ENCODE results near the gene PPP1R27. TPM values are rescaled to one million over a fixed set of nuclear protein-coding genes. Genes with fewer than 3 reads are reported as not detected.
A peak's percentile ranks its signal among the peaks of the same experiment; 100 is the strongest.

PPP1R27 gene
- total RNA-seq: not detected

GRCh38 chr17:81834831-81835267 lies at the start of gene PPP1R27:
Gene PPP1R27 (minus strand): TSS chr17:81835050. CDS start chr17:81834953, 97 bp downstream.
- 85 to 94% methylated on average over 10 to 12 of the region's 26 CpGs for WGBS, 2 donors
- TF ChIP-seq POLR2A (IDR thresholded peaks at IDR 0.05) (no peak), CTCF (IDR thresholded peaks at IDR 0.05) (no peak)
- no peaks in the 10 kb centered on the region for H3K9me3 ChIP-seq
- intact Hi-C loops (cut with DNase I): no loop called here
- peaks cover 16 to 22% of the 10 kb centered on the region in 2 donors for H3K4me1 ChIP-seq
- H3K27ac ChIP-seq: peak within 1 kb of the TSS; percentile 84 to 91 (median 91)
- no peaks in the 10 kb centered on the region for H3K36me3 ChIP-seq
- H3K4me3 ChIP-seq (replicated peaks in 1 of 3): peak within 1 kb of the TSS in 2 of 3 donors; percentile 46 to 84
- H3K27me3 ChIP-seq: no peaks in the 10 kb centered on the region
- no peak for DNase-seq

GRCh38 chr17:81884520-81884919 lies 49.7 kb upstream of the PPP1R27 start:
- Histone ChIP-seq H3K27ac (no peak overlapping the region), H3K36me3 (peaks cover 23 to 28% of the 10 kb centered on the region in 2 donors), H3K4me1 (peaks cover 0 to 16% of the 10 kb centered on the region in 2 donors), H3K9me3 (no peaks in the 10 kb centered on the region), H3K27me3 (no peaks in the 10 kb centered on the region), H3K4me3 (replicated peaks in 1 of 3) (no peak overlapping the region)
- 71 to 79% methylated on average over 8 to 11 of the region's 11 CpGs for WGBS, 2 donors
- no peak for TF ChIP-seq CTCF (IDR thresholded peaks at IDR 0.05)
- no peak for TF ChIP-seq POLR2A (IDR thresholded peaks at IDR 0.05)
- no peak for DNase-seq
- intact Hi-C loops (cut with DNase I): no loop called here

- Histone ChIP-seq H3K4me1 (no peaks in the 10 kb centered on the region), H3K4me3 (replicated peaks in 1 of 3) (no peak overlapping the region), H3K9me3 (no peaks in the 10 kb centered on the region), H3K36me3 (no peaks in the 10 kb centered on the region), H3K27ac (no peak overlapping the region), H3K27me3 (no peaks in the 10 kb centered on the region)
- no peak for TF ChIP-seq POLR2A (IDR thresholded peaks at IDR 0.05)
- no peak for TF ChIP-seq CTCF (IDR thresholded peaks at IDR 0.05)
- DNase-seq: no peak
- intact Hi-C loops (cut with DNase I): no loop called here
- 85 to 92% methylated on average over 5 of the region's 5 CpGs for WGBS, 2 donors
These were observed 44.3 kb upstream of the PPP1R27 start for GRCh38 chr17:81879121-81879520.

- Histone ChIP-seq H3K27me3 (no peaks in the 10 kb centered on the region), H3K9me3 (no peaks in the 10 kb centered on the region), H3K36me3 (no peaks in the 10 kb centered on the region), H3K4me1 (no peaks in the 10 kb centered on the region), H3K27ac (no peak overlapping the region), H3K4me3 (replicated peaks in 1 of 3) (no peak overlapping the region)
- TF ChIP-seq POLR2A (IDR thresholded peaks at IDR 0.05) (no peak), CTCF (IDR thresholded peaks at IDR 0.05) (no peak)
- no peak for DNase-seq
- WGBS, 2 donors: 96 to 97% methylated on average over 3 of the region's 3 CpGs
- intact Hi-C loops (cut with DNase I): no loop called here
These were observed 43.4 kb upstream of the PPP1R27 start for GRCh38 chr17:81878294-81878693.

- no peak overlapping the region for H3K4me3 ChIP-seq (replicated peaks in 1 of 3)
- peaks cover 4% of the 10 kb centered on the region in 2 donors for H3K4me1 ChIP-seq
- TF ChIP-seq CTCF (IDR thresholded peaks at IDR 0.05) (no peak), POLR2A (IDR thresholded peaks at IDR 0.05) (no peak)
- DNase-seq: no peak
- intact Hi-C loops (cut with DNase I): no loop called here
- WGBS, 2 donors: 96 to 98% methylated on average over 5 of the region's 5 CpGs
- no peaks in the 10 kb centered on the region for H3K36me3 ChIP-seq
- H3K27me3 ChIP-seq: no peaks in the 10 kb centered on the region
- H3K27ac ChIP-seq: no peak overlapping the region
- no peaks in the 10 kb centered on the region for H3K9me3 ChIP-seq
These were observed 42.7 kb upstream of the PPP1R27 start for GRCh38 chr17:81877569-81877968.
